Heart right ventricle (tissue), 16 donors: Measurements from ENCODE around the gene CFAP99. TPM values are rescaled to one million over a fixed set of nuclear protein-coding genes. Genes with fewer than 3 reads are reported as not detected.

Source experiments
- ATAC-seq, 8 donors: fragments of 200-7000 bp; cut with Tn5 transposase; one replicate each; pipeline ENCODE4 v1.9.1; 2020; ENCODE audit warnings: mild to moderate bottlenecking in 8 of 8, moderate library complexity in 8 of 8, moderate number of reproducible peaks in 1 of 8
- DNase-seq, 2 donors: peaks; one replicate each; pipeline ENCODE4 v3.0.0-alpha.2; 2020
- H3K27ac ChIP-seq, 10 donors: fragments of 200-600 bp; sonication (generic) in 2 of 10; one replicate each; pipeline versions ENCODE4 v1.5.0 to v1.8.0; 2020 to 2022; ENCODE audit warnings: mild to moderate bottlenecking in 3 of 10
- H3K27me3 ChIP-seq, 7 donors: fragments of 200-600 bp; one replicate each; pipeline ENCODE4 v1.8.0; 2021 to 2022; ENCODE audit warnings: mild to moderate bottlenecking in 2 of 7
- H3K36me3 ChIP-seq, 9 donors: fragments of 200-600 bp; sonication (generic) in 1 of 9; one replicate each; pipeline versions ENCODE4 v1.5.0 to v1.8.0; 2020 to 2022; ENCODE audit warnings: mild to moderate bottlenecking in 2 of 9
- H3K4me1 ChIP-seq, 9 donors: fragments of 200-600 bp; sonication (generic) in 1 of 9; one replicate each; pipeline versions ENCODE4 v1.5.0 to v1.8.0; 2020 to 2022; ENCODE audit warnings: mild to moderate bottlenecking in 4 of 9
- H3K4me3 ChIP-seq, 10 donors: fragments of 200-600 bp; sonication (generic) in 2 of 10; one replicate each; pipeline versions ENCODE4 v1.5.0 to v1.8.0; 2020 to 2022; ENCODE audit warnings: mild to moderate bottlenecking in 7 of 10, moderate library complexity in 2 of 10
- H3K9me3 ChIP-seq, 11 donors: fragments of 200-600 bp in 10 of 11; sonication (generic) in 2 of 11; one replicate each; pipeline versions ENCODE4 v1.5.0 to v1.8.0; 2013 to 2022; ENCODE audit warnings: mild to moderate bottlenecking in 2 of 11, control low read depth in 1 of 11, moderate library complexity in 1 of 11
- CTCF ChIP-seq, 9 donors: fragments of 200-600 bp; sonication (generic) in 2 of 9; IDR thresholded peaks; one replicate each; pipeline versions ENCODE4 v1.5.0 to v1.8.0; 2021 to 2022; ENCODE audit warnings: antibody characterized with exemption in 9 of 9, mild to moderate bottlenecking in 5 of 9, moderate library complexity in 1 of 9
- WGBS, 2 donors: extraction: QIAGEN DNeasy Blood & Tissue Kit; methylation state at CpG; one replicate each; pipeline ENCODE4 v1.1.7; 2013; ENCODE audit warnings: inconsistent platforms in 1 of 2; 5-methylcytosine and 5-hydroxymethylcytosine counted together
- intact Hi-C, 10 donors: fragments of 100-400 bp; cut with DNase I; formaldehyde crosslinking; loops; one replicate each; pipeline versions ENCODE4 v1.11.1 to v1.14.2; 2022
- polyA plus RNA-seq, 2 donors: library from polyadenylated mRNA; stranded (reverse); fragments of 200-250 nt; gene quantifications; one replicate each; pipeline ENCODE4 v1.2.3, GENCODE V29; 2013
- total RNA-seq, 10 donors: library from RNA; stranded (reverse); fragmentation: NEBNext Ultra II Directional in 3 of 10; extraction: Animal tissue kit (Norgen Biotek cat#: 25700) in 3 of 10; gene quantifications; one replicate each; pipeline versions ENCODE4 v1.2.1 to v1.2.4, GENCODE V29; 2021 to 2023
- donor health status: Arrhythmogenic right ventricular cardiomyopathy.
- donor health status: ischemic (EF 13 %, LVEDD 7.1; RV severe dilation, severe dysfunction).
- donor health status: healthy with polysubstance abuse.
- donor health status: DM: no; HTN: yes; CAD: no.
- donor health status: DM: no; HTN: no; CAD: no.
- donor health status: ischemic (EF 25% LVEDD 6.9; RV normal size, moderate dysfunction).
- donor health status: ischemic (EF 25% LVEDD 5.7; RV mildly dilated, moderate dysfunction).
- donor health status: healthy.
- donor health status: DM: yes; HTN: yes; CAD: no.
- donor health status: Ischemic cardiomyopathy.
- donor health status: ischemic (EF 35%, LVEDD 5.7; RV mildly dilated, moderate dysfunction).
- donor health status: nonischemic (EF 11% LVEDD 7.7; RV severe dilation, severe dysfunction).
- donor health status: DM: yes; HTN: yes; CAD: no.
- donor health status: PGD.
- donor health status: ischemic (EF 29% LVEDD 5.4; RV normal size, mild dysfunction).
- donor health status: nonischemic (EF 23%, LVEDD 6.1; RV moderate dilation, normal function).

Gene CFAP99
- total and polyA plus RNA-seq, 12 donors, result not detected

DNA sequence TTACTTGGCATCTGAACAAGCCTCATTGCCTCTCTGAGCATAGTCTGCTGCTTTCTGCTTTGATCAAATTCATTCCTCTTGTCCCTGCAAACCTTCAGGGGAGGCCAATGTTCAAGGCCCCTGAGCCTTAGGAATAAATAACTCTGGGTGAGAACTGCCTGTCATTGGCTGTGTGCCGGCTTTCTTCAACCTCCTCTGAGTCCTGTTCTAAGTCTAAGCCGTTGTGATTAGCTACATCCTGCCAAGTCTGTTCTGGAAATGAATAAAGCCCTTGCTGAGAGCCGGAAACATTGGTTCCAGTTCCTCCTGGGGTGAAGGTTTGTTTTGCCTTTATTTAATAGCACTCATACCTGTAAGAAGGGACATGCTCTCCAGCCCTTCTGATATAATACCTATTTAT is 63.9 kb downstream of the CFAP99 start:
- H3K27ac ChIP-seq, result peak overlapping the region; percentile 29 to 87 (median 77)
- ATAC-seq, result peak; percentile 61 to 86 (median 76)
- 0 to 3% methylated on average over 3 of the region's 3 CpGs for WGBS, 2 donors
- H3K9me3 ChIP-seq, result no peaks in the 10 kb centered on the region
- peaks cover 0 to 6% (median 0%) of the 10 kb centered on the region in 9 donors for H3K36me3 ChIP-seq
- peaks cover 34 to 100% (median 85%) of the 10 kb centered on the region in 9 donors for H3K4me1 ChIP-seq
- peak in 1 of 2 donors; percentile 51 for DNase-seq
- TF ChIP-seq CTCF (IDR thresholded peaks at IDR 0.05), result no peak
- no peaks in the 10 kb centered on the region for H3K27me3 ChIP-seq
- intact Hi-C loops, result no loop called here
- peak overlapping the region in 2 of 10 donors; percentile 6 to 13 for H3K4me3 ChIP-seq

GRCh38 chr4:2483237-2483636 is 64.5 kb downstream of the CFAP99 start:
- intact Hi-C loops, result no loop called here
- TF ChIP-seq CTCF (IDR thresholded peaks at IDR 0.05), result no peak
- Histone ChIP-seq H3K9me3 (no peaks in the 10 kb centered on the region), H3K27ac (peak overlapping the region; percentile 29 to 87 (median 77)), H3K36me3 (peaks cover 0 to 8% (median 0%) of the 10 kb centered on the region in 9 donors), H3K4me1 (peaks cover 34 to 100% (median 85%) of the 10 kb centered on the region in 9 donors), H3K27me3 (no peaks in the 10 kb centered on the region), H3K4me3 (peak overlapping the region in 1 of 10 donors; percentile 13)
- ATAC-seq (no peak), DNase-seq (no peak)
- WGBS, 2 donors, result 92 to 97% methylated on average over 3 of the region's 3 CpGs

DNA sequence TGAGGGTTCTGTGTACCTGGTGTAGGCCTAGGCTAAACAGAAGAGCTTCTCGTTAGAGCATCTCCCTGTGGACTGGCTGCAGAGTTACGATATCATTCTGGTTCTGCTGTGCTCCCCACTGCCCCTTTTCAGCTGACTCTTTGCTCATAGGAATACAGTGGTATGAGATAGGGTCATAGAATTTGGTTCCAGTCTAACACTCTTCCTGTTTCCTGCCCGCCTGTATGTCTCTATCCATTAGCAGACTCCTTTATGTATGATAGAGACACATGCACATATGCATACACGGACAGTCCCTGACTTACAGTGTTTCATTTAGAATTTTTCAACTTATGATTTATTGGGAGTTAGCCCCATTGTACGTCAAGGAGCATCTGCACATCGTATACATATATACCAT is 65.4 kb downstream of the CFAP99 start:
- Histone ChIP-seq H3K36me3 (peaks cover 0 to 5% (median 0%) of the 10 kb centered on the region in 9 donors), H3K4me1 (peaks cover 34 to 100% (median 84%) of the 10 kb centered on the region in 9 donors), H3K27me3 (no peaks in the 10 kb centered on the region), H3K27ac (peak overlapping the region in 6 of 10 donors; percentile 69 to 83 (median 76)), H3K9me3 (no peaks in the 10 kb centered on the region), H3K4me3 (no peak overlapping the region)
- no peak for DNase-seq
- no peak for TF ChIP-seq CTCF (IDR thresholded peaks at IDR 0.05)
- ATAC-seq, result no peak
- intact Hi-C loops, result loop anchor here in 1 of 10 donors (2.0 kb wide), 1 partner anchor 13 kb away; no protein-coding TSS in a partner anchor
- 77% methylated on average over 6 of the region's 6 CpGs for WGBS, 2 donors

- intact Hi-C loops, result loop anchor here in 1 of 10 donors (2.0 kb wide), 1 partner anchor 14 kb away; no protein-coding TSS in a partner anchor
These were observed 66.2 kb downstream of the CFAP99 start for GRCh38 chr4:2484993-2485392.

More at GRCh38 chr4:2484993-2485392, 66.2 kb downstream of the CFAP99 start:
- no peaks in the 10 kb centered on the region for H3K9me3 ChIP-seq
- H3K27ac ChIP-seq, result peak overlapping the region; percentile 7 to 83 (median 74)
- 33 to 49% methylated on average over 11 of the region's 11 CpGs for WGBS, 2 donors
- no peak for TF ChIP-seq CTCF (IDR thresholded peaks at IDR 0.05)
- H3K4me1 ChIP-seq, result peaks cover 34 to 100% (median 91%) of the 10 kb centered on the region in 9 donors
- DNase-seq, result peak; percentile 75 to 85
- peak overlapping the region in 7 of 10 donors; percentile 5 to 19 (median 10) for H3K4me3 ChIP-seq
- H3K27me3 ChIP-seq, result no peaks in the 10 kb centered on the region
- H3K36me3 ChIP-seq, result peaks cover 0 to 7% (median 0%) of the 10 kb centered on the region in 9 donors
- peak; percentile 74 to 92 (median 88) for ATAC-seq
